HepG2 (cell line): ENCODE measurements around the gene ANKRD12. TPM values are rescaled to one million over a fixed set of nuclear protein-coding genes. Genes with fewer than 3 reads are reported as not detected.

ENCODE experiments used
- ATAC-seq: fragments of 200-7000 bp; cut with Tn5 transposase; 3 replicates; pipeline ENCODE4 v1.9.1; 2020; ENCODE audit warnings: mild to moderate bottlenecking, moderate library complexity
- BruUV-seq: library from RNA; stranded (reverse); fragments of 400-500 nt; replicated peaks from 2 replicates; lab custom pipeline; 2021; lab: Mats Ljungman, UMichigan
- CTCF ChIA-PET: fragments of 300-600 bp; formaldehyde crosslinking; extraction: SDS; loops from one replicate; lab custom pipeline; 2021; ENCODE audit warnings: low total read pairs, inconsistent platforms, low intra/inter-chr PET ratio; lab: Yijun Ruan, JAX
- POLR2A ChIA-PET: fragments of 350-600 bp; sonication (Branson Sonifier 250); formaldehyde crosslinking; loops from one replicate; lab custom pipeline; 2020; ENCODE audit warnings: antibody characterized with exemption, inconsistent platforms; lab: Yijun Ruan, JAX
- DNase-seq: peaks from one replicate; pipeline ENCODE4 v3.0.0-alpha.2; 2015; ENCODE audit warnings: low spot score
- FAIRE-seq: peaks from 3 replicates; lab custom pipeline; 2011; peaks lifted over from hg19 to GRCh38; lab: Jason Lieb, UNC
- H2AFZ ChIP-seq: one replicate; pipeline ENCODE4 v1.6.1; 2011; ENCODE audit warnings: low read length, inconsistent platforms
- H3K27ac ChIP-seq: fragments of 300-600 bp; 3 replicates; pipeline ENCODE4 v1.8.0; 2011; ENCODE audit warnings: mixed run types, mild to moderate bottlenecking, mixed read lengths, low read length, inconsistent platforms; ENCODE audit not compliant: insufficient read depth; ENCODE audit errors: extremely low read length
- H3K27me3 ChIP-seq, 2 experiments: fragments of 200-600 bp in 1 of 2; 2 replicates in 1 of 2; 3 replicates in 1 of 2; pipeline versions ENCODE4 v1.6.0 to v1.8.0; 2011; ENCODE audit warnings: low read length in 2 of 2, mild to moderate bottlenecking in 2 of 2, moderate library complexity in 2 of 2, inconsistent platforms in 1 of 2; ENCODE audit not compliant: insufficient read depth in 2 of 2, control insufficient read depth in 1 of 2
- H3K36me3 ChIP-seq, 2 experiments: fragments of 200-600 bp in 1 of 2; replicated peaks in 1 of 2; 2 replicates in 1 of 2; 3 replicates in 1 of 2; pipeline versions ENCODE4 v1.5.1 to v1.8.0; 2011; ENCODE audit warnings: low read length in 2 of 2, inconsistent platforms in 1 of 2; ENCODE audit not compliant: insufficient read depth in 2 of 2, control insufficient read depth in 1 of 2
- H3K4me1 ChIP-seq: 2 replicates; pipeline ENCODE4 v1.5.1; 2012; ENCODE audit warnings: low read length, inconsistent platforms; ENCODE audit not compliant: insufficient read depth
- H3K4me2 ChIP-seq: 2 replicates; pipeline ENCODE4 v1.6.0; 2011; ENCODE audit warnings: low read depth, low read length, inconsistent platforms
- H3K4me3 ChIP-seq, 3 experiments: fragments of 200-600 bp in 1 of 3; sonication (generic), shearing (Covaris generic) in 1 of 3; replicated peaks in 1 of 3; 2 replicates each; pipeline ENCODE4 v1.5.1; 2011 to 2016; ENCODE audit warnings: low read length in 3 of 3, inconsistent platforms in 2 of 3, low read depth in 2 of 3, mild to moderate bottlenecking in 2 of 3, control low read depth in 1 of 3, mixed read lengths in 1 of 3; ENCODE audit not compliant: insufficient read depth in 1 of 3
- H3K79me2 ChIP-seq: one replicate; pipeline ENCODE4 v1.6.1; 2011; ENCODE audit warnings: low read length, inconsistent platforms; ENCODE audit not compliant: insufficient read depth
- H3K9ac ChIP-seq: 2 replicates; pipeline ENCODE4 v1.6.0; 2011; ENCODE audit warnings: mild to moderate bottlenecking, low read depth, low read length, inconsistent platforms; ENCODE audit not compliant: insufficient read depth
- H3K9me3 ChIP-seq: 2 replicates; pipeline ENCODE4 v1.5.1; 2012; ENCODE audit warnings: mild to moderate bottlenecking, low read length
- H4K20me1 ChIP-seq: 2 replicates; pipeline ENCODE4 v1.6.0; 2011; ENCODE audit warnings: inconsistent platforms, mild to moderate bottlenecking, low read length, moderate library complexity; ENCODE audit not compliant: insufficient read depth
- AHR ChIP-seq: IDR thresholded peaks from 2 replicates; pipeline ENCODE4 v1.6.1; 2018; ENCODE audit warnings: missing genetic modification reagents, missing compliant biosample characterization
- CEBPB ChIP-seq: IDR thresholded peaks from 2 replicates; pipeline ENCODE4 v1.6.1; 2011; ENCODE audit warnings: low read depth, low read length, improper control_type of control experiment, borderline replicate concordance
- CREB1 ChIP-seq, 2 experiments: fragments of 450-650 bp in 1 of 2; IDR thresholded peaks; 2 replicates each; pipeline ENCODE4 v1.6.1; 2016 to 2017; ENCODE audit warnings: control low read depth in 1 of 2, mild to moderate bottlenecking in 1 of 2, missing compliant biosample characterization in 1 of 2, missing genetic modification characterization in 1 of 2
- EP300 ChIP-seq, 3 experiments: sonication (generic) in 1 of 3; formaldehyde crosslinking in 1 of 3; IDR thresholded peaks; 2 replicates each; pipeline versions ENCODE4 v1.5.1 to v1.6.1; 2011 to 2020; ENCODE audit warnings: low read depth in 2 of 3, low read length in 2 of 3, borderline replicate concordance in 1 of 3, improper control_type of control experiment in 1 of 3, mild to moderate bottlenecking in 1 of 3, missing genetic modification reagents in 1 of 3, moderate library complexity in 1 of 3
- HNRNPK ChIP-seq: fragments of 200-400 bp; formaldehyde crosslinking; IDR thresholded peaks from 2 replicates; pipeline ENCODE4 v1.6.1; 2018; ENCODE audit warnings: low read length, low read depth, moderate library complexity, mild to moderate bottlenecking; ENCODE audit not compliant: poor library complexity, severe bottlenecking
- REXO4 ChIP-seq: sonication (generic); formaldehyde crosslinking; IDR thresholded peaks from 2 replicates; pipeline ENCODE4 v1.8.0; 2022; ENCODE audit warnings: missing genetic modification reagents, mild to moderate bottlenecking, borderline replicate concordance
- RXRA ChIP-seq: sonication (generic); formaldehyde crosslinking; IDR thresholded peaks from 2 replicates; pipeline ENCODE4 v1.5.1; 2020; ENCODE audit warnings: missing genetic modification reagents
- ZMYM2 ChIP-seq: sonication (generic); formaldehyde crosslinking; IDR thresholded peaks from 2 replicates; pipeline ENCODE4 v1.8.0; 2022; ENCODE audit warnings: mild to moderate bottlenecking, missing genetic modification reagents
- ZNF563 ChIP-seq: sonication (generic); formaldehyde crosslinking; IDR thresholded peaks from 2 replicates; pipeline ENCODE4 v1.8.0; 2022; ENCODE audit warnings: mild to moderate bottlenecking, moderate library complexity, missing genetic modification reagents
- ZNF609 ChIP-seq: sonication (generic); formaldehyde crosslinking; IDR thresholded peaks from 2 replicates; pipeline ENCODE4 v1.4.0; 2020; ENCODE audit warnings: mild to moderate bottlenecking, missing genetic modification reagents, borderline replicate concordance
- ZSCAN12 ChIP-seq: sonication (generic); formaldehyde crosslinking; IDR thresholded peaks from 2 replicates; pipeline ENCODE4 v1.9.0; 2021; ENCODE audit warnings: mild to moderate bottlenecking, missing genetic modification reagents
- WGBS: methylation state at CpG from one replicate; pipeline ENCODE4 v1.1.6; 2017; ENCODE audit warnings: low lambda C conversion rate; 5-methylcytosine and 5-hydroxymethylcytosine counted together
- in situ Hi-C: cut with HindIII; loops from 2 replicates; pipeline ENCODE4 v1.10.0; 2017; ENCODE audit warnings: low pct_unique_long_range_greater_than_20kb; ENCODE audit not compliant: extremely low pct_ligation_motif_present
- intact Hi-C: fragments of 100-400 bp; cut with micrococcal nuclease; formaldehyde crosslinking; loops from one replicate; pipeline ENCODE4 v1.10.0; 2022; ENCODE audit not compliant: unreplicated experiment
- polyA plus RNA-seq, 8 experiments: library from polyadenylated mRNA; depleted of rRNA in 3 of 8; stranded (reverse) in 7 of 8; unstranded in 1 of 8; fragments of >200 nt; fragmentation: Illumina TruSeq in 4 of 8; extraction: Trizol in 4 of 8; gene quantifications; 2 replicates each; pipeline versions ENCODE4 v1.2.1 to v1.2.3, GENCODE V29; 2011 to 2016; ENCODE audit warnings: low read depth in 4 of 8, missing spikeins in 1 of 8, mixed read lengths in 1 of 8; ENCODE audit not compliant: insufficient read depth in 1 of 8
- total RNA-seq, 5 experiments: library from RNA; depleted of rRNA; stranded (reverse); fragments of >200 nt; fragmentation: Illumina TruSeq; extraction: Trizol; gene quantifications; 2 replicates each; pipeline ENCODE4 v1.2.3, GENCODE V29; 2016; ENCODE audit warnings: low read depth in 1 of 5

The ANKRD12 gene
- total and polyA plus RNA-seq, 2 of the 13 experiments (the other 11 are each of a cell fraction or from before 2014, with no cell fraction given): 6.0 to 23.2 TPM

- in situ Hi-C loops: no loop called here
- intact Hi-C loops: no loop called here
- H2AFZ ChIP-seq: no peak overlapping the region
- no TSS peak for BruUV-seq
- H3K4me3 ChIP-seq: no peak overlapping the region
- TF ChIP-seq RXRA (CRISPR knock-in tag) (no peak), AHR (CRISPR knock-in tag) (no peak), ZNF563 (CRISPR knock-in tag) (no peak), ZNF609 (CRISPR knock-in tag) (no peak), ZMYM2 (CRISPR knock-in tag) (no peak), CREB1 (IDR thresholded peaks at IDR 0.05) (no peak), CREB1 (CRISPR knock-in tag; IDR thresholded peaks at IDR 0.05) (no peak), ZSCAN12 (no peak), EP300 (IDR thresholded peaks at IDR 0.05; ENCODE audit: low read depth in 2 of 2, low read length in 2 of 2) (no peak), EP300 (CRISPR knock-in tag; IDR thresholded peaks at IDR 0.05; ENCODE audit: borderline replicate concordance) (no peak), CEBPB (no peak), REXO4 (CRISPR knock-in tag) (no peak), HNRNPK (no peak)
- no peaks in the 10 kb centered on the region; a peak in 1 of 5 replicates for H3K27me3 ChIP-seq
- H4K20me1 ChIP-seq: no peaks in the 10 kb centered on the region; the same call in 1 of the 2 replicates
- FAIRE-seq (no peak), ATAC-seq (no peak), DNase-seq (no peak)
- ChIA-PET CTCF (no interaction called here), POLR2A (no interaction called here)
- H3K9ac ChIP-seq: no peak overlapping the region
- H3K27ac ChIP-seq: no peak overlapping the region
- H3K36me3 ChIP-seq: peaks cover 10 to 72% of the 10 kb centered on the region in 2 experiments
- H3K4me1 ChIP-seq: peaks cover 16% of the 10 kb centered on the region
- peaks cover 32% of the 10 kb centered on the region for H3K79me2 ChIP-seq
- no peaks in the 10 kb centered on the region for H3K9me3 ChIP-seq
- 95% methylated on average over 4 of the region's 4 CpGs for WGBS
- H3K4me2 ChIP-seq: no peak overlapping the region
Observed at GRCh38 chr18:9130195-9130594, 6.4 kb upstream of the ANKRD12 start.
